K562 (cell line): ENCODE data around the gene SETSIP. TPM values are rescaled to one million over a fixed set of nuclear protein-coding genes. Genes with fewer than 3 reads are reported as not detected.

ENCODE experiments used
- ATAC-seq: fragments of 200-7000 bp; cut with Tn5 transposase; 3 replicates; pipeline ENCODE4 v1.9.1; 2020; ENCODE audit warnings: moderate library complexity
- BruUV-seq: library from RNA; stranded (reverse); fragments of 400-500 nt; replicated peaks from 2 replicates; lab custom pipeline; 2021; lab: Mats Ljungman, UMichigan
- CTCF ChIA-PET: fragments of 300-600 bp; formaldehyde crosslinking; extraction: SDS; loops from one replicate; lab custom pipeline; 2021; ENCODE audit warnings: low intra/inter-chr PET ratio; lab: Yijun Ruan, JAX
- POLR2A ChIA-PET: fragments of 300-600, 350-650 bp; sonication (Branson Sonifier 250); formaldehyde crosslinking; extraction: SDS; loops from one replicate; lab custom pipeline; 2021; ENCODE audit warnings: antibody characterized with exemption, inconsistent platforms; lab: Yijun Ruan, JAX
- DNase-seq, 4 experiments: peaks; one replicate each; pipeline versions ENCODE4 v3.0.0 to v3.0.0-alpha.2; 2011 to 2018; ENCODE audit warnings: low spot score in 3 of 4, mixed read lengths in 3 of 4; ENCODE audit errors: extremely low read depth in 1 of 4
- FAIRE-seq: peaks from 2 replicates; lab custom pipeline; 2011; peaks lifted over from hg19 to GRCh38; lab: Jason Lieb, UNC
- H2AFZ ChIP-seq: 2 replicates; pipeline ENCODE4 v1.6.0; 2011; ENCODE audit warnings: low read depth, low read length, control low read depth, inconsistent platforms
- H3K27ac ChIP-seq: fragments of 200-600 bp; 3 replicates; pipeline ENCODE4 v1.8.0; 2011; ENCODE audit warnings: low read depth, mild to moderate bottlenecking, control low read depth, inconsistent platforms, low read length, moderate library complexity, mixed read lengths; ENCODE audit errors: extremely low read depth
- H3K27me3 ChIP-seq, 2 experiments: fragments of 300-600 bp in 1 of 2; 2 replicates in 1 of 2; 3 replicates in 1 of 2; pipeline versions ENCODE4 v1.6.0 to v1.8.0; 2011; ENCODE audit warnings: inconsistent platforms in 2 of 2, low read length in 2 of 2, mild to moderate bottlenecking in 1 of 2, mixed read lengths in 1 of 2, moderate library complexity in 1 of 2; ENCODE audit not compliant: control insufficient read depth in 2 of 2, insufficient read depth in 2 of 2
- H3K36me3 ChIP-seq: fragments of 300-600 bp; 3 replicates; pipeline ENCODE4 v1.8.0; 2011; ENCODE audit warnings: mild to moderate bottlenecking, low read length, inconsistent platforms; ENCODE audit not compliant: control insufficient read depth, insufficient read depth
- H3K4me1 ChIP-seq, 2 experiments: fragments of 200-600 bp in 1 of 2; replicated peaks in 1 of 2; 2 replicates in 1 of 2; 3 replicates in 1 of 2; pipeline versions ENCODE4 v1.5.1 to v1.8.0; 2011; ENCODE audit warnings: inconsistent platforms in 2 of 2, low read length in 2 of 2, mild to moderate bottlenecking in 1 of 2, mixed read lengths in 1 of 2, moderate library complexity in 1 of 2; ENCODE audit not compliant: control insufficient read depth in 2 of 2, insufficient read depth in 2 of 2
- H3K4me2 ChIP-seq: 2 replicates; pipeline ENCODE4 v1.6.1; 2011; ENCODE audit warnings: low read length, control low read depth, inconsistent platforms, mixed read lengths; ENCODE audit not compliant: insufficient read depth
- H3K4me3 ChIP-seq: fragments of 200-600 bp; sonication (generic), shearing (Covaris generic); 2 replicates; pipeline ENCODE4 v1.5.1; 2016; ENCODE audit warnings: control low read depth, inconsistent platforms
- H3K79me2 ChIP-seq: fragments of 200-600 bp; 3 replicates; pipeline ENCODE4 v1.8.0; 2011; ENCODE audit warnings: low read length, inconsistent platforms; ENCODE audit not compliant: control insufficient read depth, insufficient read depth
- H3K9ac ChIP-seq, 2 experiments: 2 replicates each; pipeline versions ENCODE4 v1.6.0 to v1.6.1; 2011; ENCODE audit warnings: low read depth in 2 of 2, low read length in 2 of 2, control low read depth in 1 of 2, inconsistent platforms in 1 of 2, mild to moderate bottlenecking in 1 of 2, mixed read lengths in 1 of 2; ENCODE audit not compliant: insufficient read depth in 1 of 2
- H3K9me1 ChIP-seq: one replicate; pipeline ENCODE4 v1.6.0; 2011; ENCODE audit warnings: inconsistent platforms, mild to moderate bottlenecking, low read length, moderate library complexity; ENCODE audit not compliant: control insufficient read depth, insufficient read depth
- H3K9me3 ChIP-seq: replicated peaks from 2 replicates; pipeline ENCODE4 v1.5.1; 2011; ENCODE audit warnings: low read depth, low read length, inconsistent platforms; ENCODE audit not compliant: control insufficient read depth, insufficient read depth
- H4K20me1 ChIP-seq: replicated peaks from 2 replicates; pipeline ENCODE4 v1.6.1; 2011; ENCODE audit warnings: low read length, inconsistent platforms, mixed read lengths; ENCODE audit not compliant: control insufficient read depth, insufficient read depth
- ATF1 ChIP-seq, 2 experiments: fragments of 450-650 bp in 1 of 2; IDR thresholded peaks; 2 replicates each; pipeline ENCODE4 v1.6.1; 2016; ENCODE audit warnings: missing compliant biosample characterization in 1 of 2, missing genetic modification characterization in 1 of 2
- CBFA2T3 ChIP-seq: fragments of 450-650 bp; IDR thresholded peaks from 2 replicates; pipeline ENCODE4 v1.6.1; 2017
- CBX5 ChIP-seq: IDR thresholded peaks from 2 replicates; pipeline ENCODE4 v1.6.1; 2014; ENCODE audit warnings: low read depth, borderline replicate concordance
- DACH1 ChIP-seq: fragments of 450-650 bp; IDR thresholded peaks from 2 replicates; pipeline ENCODE4 v1.6.1; 2018; ENCODE audit not compliant: partially characterized antibody
- HDAC2 ChIP-seq: fragments of 450-650 bp; IDR thresholded peaks from 2 replicates; pipeline ENCODE4 v1.6.1; 2016; ENCODE audit warnings: mild to moderate bottlenecking
- JUND ChIP-seq, 2 experiments: IDR thresholded peaks; 2 replicates in 1 of 2; 3 replicates in 1 of 2; pipeline ENCODE4 v1.6.1; 2011; ENCODE audit warnings: borderline replicate concordance in 2 of 2, low read depth in 2 of 2, low read length in 2 of 2, improper control_type of control experiment in 1 of 2, missing biosample characterization in 1 of 2, missing genetic modification characterization in 1 of 2, missing genetic modification reagents in 1 of 2
- SFPQ ChIP-seq: fragments of 200-400 bp; formaldehyde crosslinking; IDR thresholded peaks from 2 replicates; pipeline ENCODE4 v1.6.1; 2017; ENCODE audit warnings: mild to moderate bottlenecking, low read depth, low read length, moderate library complexity
- TRIM24 ChIP-seq, 2 experiments: fragments of 450-650 bp; IDR thresholded peaks; 2 replicates each; pipeline ENCODE4 v1.6.1; 2016
- ZNF134 ChIP-seq: fragments of 250-450 bp; sonication (Bioruptor Pico); conservative IDR thresholded peaks from 2 replicates; pipeline ENCODE4 v1.4.0; 2020
- ZNF280B ChIP-seq: fragments of 250-450 bp; sonication (Bioruptor Pico); IDR thresholded peaks from 2 replicates; pipeline ENCODE4 v1.5.1; 2021; ENCODE audit warnings: mild to moderate bottlenecking
- ZNF586 ChIP-seq: fragments of 450-650 bp; formaldehyde crosslinking; conservative IDR thresholded peaks from 2 replicates; pipeline ENCODE4 v1.4.0; 2020; ENCODE audit warnings: mild to moderate bottlenecking, moderate library complexity
- ZNF609 ChIP-seq: sonication (generic); formaldehyde crosslinking; IDR thresholded peaks from 2 replicates; pipeline ENCODE4 v1.8.1; 2023; ENCODE audit warnings: missing genetic modification reagents, mild to moderate bottlenecking, borderline replicate concordance
- WGBS: fragments of 100-300 bp; shearing (Covaris generic); methylation state at CpG from one replicate; pipeline ENCODE4 v1.1.6; 2016; ENCODE audit warnings: low coverage, mixed read lengths; ENCODE audit not compliant: insufficient coverage; ENCODE audit errors: missing lambda C conversion rate; 5-methylcytosine and 5-hydroxymethylcytosine counted together
- in situ Hi-C: fragments of 300-500 bp; cut with MboI; formaldehyde crosslinking; loops from 4 replicates; pipeline ENCODE4 v1.15.0; 2018; ENCODE audit warnings: inconsistent platforms, mixed read lengths
- intact Hi-C: fragments of 100-400 bp; cut with micrococcal nuclease; formaldehyde crosslinking; loops from 2 replicates; pipeline ENCODE4 v1.14.2; 2022
- polyA plus RNA-seq, 8 experiments: library from polyadenylated mRNA; depleted of rRNA in 4 of 8; stranded (reverse) in 5 of 8; unstranded in 3 of 8; fragments of >200 nt; fragmentation: Nextera tagmentation in 2 of 8; fragmentation: Illumina TruSeq in 1 of 8; extraction: Ambion mirVana in 2 of 8; extraction: Trizol in 1 of 8; gene quantifications; 2 replicates each; pipeline versions ENCODE4 v1.2.1 to v1.2.3, GENCODE V29; 2011 to 2014; ENCODE audit warnings: inconsistent platforms in 1 of 8, missing spikeins in 1 of 8
- total RNA-seq, 7 experiments: library from RNA; depleted of rRNA in 6 of 7; stranded (reverse); fragments of >200 nt in 6 of 7; fragmentation: Illumina TruSeq in 2 of 7; extraction: Trizol in 2 of 7; gene quantifications; 2 replicates each; pipeline versions ENCODE4 v1.2.1 to v1.2.3, GENCODE V29; 2011 to 2021; ENCODE audit warnings: low replicate concordance in 1 of 7

Gene SETSIP
- total and polyA plus RNA-seq, 9 of the 15 experiments (the other 6 are each of a cell fraction or from before 2014, with no cell fraction given) = 0.22 to 0.43 TPM; not detected in 7

GRCh38 chr1:92085727-92086126 is 10.5 kb upstream of the SETSIP start (continued):
- TF ChIP-seq ZNF280B (CRISPR knock-in tag) (peak; percentile 7; the same call in 1 of the 2 replicates), CBX5 (peak; percentile 87), TRIM24 (IDR thresholded peaks at IDR 0.05) (peak in 1 of 2 experiments; percentile 56; a peak in 2 of 4 replicates)

- Histone ChIP-seq H3K79me2 (no peaks in the 10 kb centered on the region), H3K4me3 (no peak overlapping the region), H3K36me3 (no peaks in the 10 kb centered on the region), H3K27me3 (no peaks in the 10 kb centered on the region), H3K9me1 (no peaks in the 10 kb centered on the region), H4K20me1 (no peaks in the 10 kb centered on the region), H3K27ac (no peak overlapping the region), H2AFZ (no peak overlapping the region), H3K4me1 (peaks cover 3 to 8% of the 10 kb centered on the region in 2 experiments; a peak in 3 of 5 replicates), H3K9me3 (peaks cover 6% of the 10 kb centered on the region; the same call in 1 of the 2 replicates), H3K4me2 (no peak overlapping the region), H3K9ac (no peak overlapping the region)
- DNase-seq (no peak), ATAC-seq (no peak), FAIRE-seq (no peak)
- WGBS = 9% methylated on average over 1 of the region's 1 CpG
- intact Hi-C loops (no loop called here), in situ Hi-C loops (no loop called here)
- ChIA-PET CTCF (no interaction called here), POLR2A (no interaction called here)
- BruUV-seq = no TSS peak
- no peak for TF ChIP-seq HDAC2
- TF ChIP-seq ATF1 (CRISPR knock-in tag; IDR thresholded peaks at IDR 0.05) = no peak
- TF ChIP-seq ATF1 (tag; IDR thresholded peaks at IDR 0.05) = no peak
- TF ChIP-seq DACH1 = no peak
- no peak for TF ChIP-seq ZNF586
- TF ChIP-seq ZNF609 (CRISPR knock-in tag) = no peak
- no peak for TF ChIP-seq SFPQ
- TF ChIP-seq ZNF134 (CRISPR knock-in tag) = no peak
- no peak for TF ChIP-seq CBFA2T3
- no peak for TF ChIP-seq JUND (IDR thresholded peaks at IDR 0.05; ENCODE audit: borderline replicate concordance, low read depth, low read length)
- TF ChIP-seq JUND (tag; IDR thresholded peaks at IDR 0.05; ENCODE audit: borderline replicate concordance, low read depth, low read length) = no peak
Observed at GRCh38 chr1:92084651-92085050, 9.4 kb upstream of the SETSIP start.
